ENCODE results near the gene NSL1.

DNA sequence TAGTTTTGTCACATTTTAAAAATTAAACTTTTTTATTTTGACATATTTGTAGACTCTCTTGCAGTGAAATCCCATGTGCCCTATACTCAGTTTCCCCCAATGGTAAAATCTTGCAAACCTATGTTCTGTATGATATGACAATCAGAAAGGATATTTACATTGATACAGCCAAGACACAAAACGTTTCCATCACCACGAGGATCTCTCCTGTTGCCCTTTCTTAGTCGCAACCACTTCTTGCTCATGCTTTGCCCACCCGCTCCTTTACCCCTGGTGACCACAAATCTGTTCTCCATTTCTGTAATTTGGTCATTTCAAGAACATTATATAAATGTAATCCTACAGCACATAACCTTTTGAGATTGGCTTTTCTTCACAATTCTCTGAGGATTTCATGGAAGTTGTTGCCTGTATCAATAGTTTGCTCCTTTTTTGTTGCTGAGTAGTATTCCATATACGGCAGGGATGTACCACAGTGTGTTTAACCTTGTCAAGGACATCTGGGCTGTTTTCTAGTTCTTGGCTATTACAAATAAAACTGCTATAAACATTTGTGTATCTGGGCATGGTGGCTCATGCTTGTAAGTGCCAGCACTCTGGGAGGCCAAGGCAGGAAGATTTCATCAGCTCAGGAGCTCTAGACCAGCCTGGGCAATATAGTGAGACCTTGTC, 78.0 kb downstream of the NSL1 start:
- no peak for TF ChIP-seq CTCF (optimal IDR thresholded peaks at IDR 0.05 in 1 of 3, IDR thresholded peaks at IDR 0.05 in 1 of 3, conservative IDR thresholded peaks at IDR 0.05 in 1 of 3; ENCODE audit: extremely low read depth in 1 of 3, insufficient read depth in 2 of 3, low read length in 3 of 3)
- no peak for TF ChIP-seq EZH2 (IDR thresholded peaks at IDR 0.05; ENCODE audit: low read length)

Data from keratinocyte (primary cell).